Ectodermal cell (in vitro differentiated cells): ENCODE data around the gene HPCAL4.

Source experiments
- H3K27ac ChIP-seq: 2 replicates; pipeline ENCODE4 v1.7.0; 2013; ENCODE audit warnings: mild to moderate bottlenecking, low read depth, low read length; ENCODE audit not compliant: insufficient read depth, poor library complexity, severe bottlenecking
- H3K27me3 ChIP-seq: 2 replicates; pipeline ENCODE4 v1.7.0; 2013; ENCODE audit warnings: mild to moderate bottlenecking, low read length; ENCODE audit not compliant: insufficient read depth, control insufficient read depth, poor library complexity, severe bottlenecking
- H3K36me3 ChIP-seq: one replicate; pipeline ENCODE4 v1.7.0; 2013; ENCODE audit warnings: low read length; ENCODE audit not compliant: control insufficient read depth, insufficient read depth
- H3K4me1 ChIP-seq: one replicate; pipeline ENCODE4 v1.7.0; 2013; ENCODE audit warnings: low read length; ENCODE audit not compliant: control insufficient read depth, insufficient read depth
- H3K4me3 ChIP-seq: 2 replicates; pipeline ENCODE4 v1.7.0; 2013; ENCODE audit warnings: low read depth, low read length, control low read depth; ENCODE audit not compliant: insufficient read depth
- H3K9me3 ChIP-seq: 2 replicates; pipeline ENCODE4 v1.7.0; 2013; ENCODE audit warnings: mild to moderate bottlenecking, low read length, moderate library complexity; ENCODE audit not compliant: control insufficient read depth
- WGBS, 2 experiments: methylation state at CpG; one replicate each; pipeline ENCODE4 v1.1.7; 2013; ENCODE audit warnings: missing lambda C conversion rate in 2 of 2; 5-methylcytosine and 5-hydroxymethylcytosine counted together

Gene HPCAL4

GRCh38 chr1:39632682-39633417 lies 58.4 kb downstream of the HPCAL4 start:
- peak overlapping the region; percentile 80 for H3K27ac ChIP-seq
- 5% methylated on average over 61 of the region's 61 CpGs for WGBS, 2 experiments
- H3K4me3 ChIP-seq: peak overlapping the region; percentile 26
- no peaks in the 10 kb centered on the region for H3K36me3 ChIP-seq
- peaks cover 49% of the 10 kb centered on the region for H3K27me3 ChIP-seq
- H3K4me1 ChIP-seq: peaks cover 25% of the 10 kb centered on the region
- H3K9me3 ChIP-seq: no peaks in the 10 kb centered on the region

GRCh38 chr1:39632323-39632681 lies 58.9 kb downstream of the HPCAL4 start:
- peak overlapping the region; percentile 23 for H3K4me3 ChIP-seq
- 80% methylated on average over 5 of the region's 5 CpGs for WGBS, 2 experiments
- no peaks in the 10 kb centered on the region for H3K36me3 ChIP-seq
- peaks cover 43% of the 10 kb centered on the region for H3K27me3 ChIP-seq
- H3K4me1 ChIP-seq: peaks cover 24% of the 10 kb centered on the region
- H3K9me3 ChIP-seq: no peaks in the 10 kb centered on the region
- peak overlapping the region; percentile 80 for H3K27ac ChIP-seq

GRCh38 chr1:39631361-39632322 lies 59.6 kb downstream of the HPCAL4 start:
- Histone ChIP-seq H3K9me3 (no peaks in the 10 kb centered on the region), H3K27me3 (peaks cover 37% of the 10 kb centered on the region), H3K27ac (no peak overlapping the region), H3K4me1 (peaks cover 19% of the 10 kb centered on the region), H3K4me3 (no peak overlapping the region), H3K36me3 (no peaks in the 10 kb centered on the region)
- 89 to 90% methylated on average over 15 to 16 of the region's 16 CpGs for whole genome bisulfite sequencing, 2 experiments

- no peak overlapping the region for H3K4me3 ChIP-seq
- no peaks in the 10 kb centered on the region for H3K36me3 ChIP-seq
- H3K4me1 ChIP-seq: peaks cover 18% of the 10 kb centered on the region
- no peaks in the 10 kb centered on the region for H3K9me3 ChIP-seq
- WGBS, 2 experiments: 95 to 98% methylated on average over 11 of the region's 11 CpGs
- peaks cover 23% of the 10 kb centered on the region for H3K27me3 ChIP-seq
- H3K27ac ChIP-seq: no peak overlapping the region
Measured at GRCh38 chr1:39628807-39629350, 62.4 kb downstream of the HPCAL4 start.
